HepG2 (cell line): ENCODE results near the gene TBCB. TPM values are rescaled to one million over a fixed set of nuclear protein-coding genes. Genes with fewer than 3 reads are reported as not detected.

Experiments used
- GABPB1 ChIP-seq: IDR thresholded peaks from 2 replicates; pipeline ENCODE4 v1.6.1; 2016; ENCODE audit warnings: mild to moderate bottlenecking, missing genetic modification reagents, moderate library complexity, missing compliant biosample characterization
- GTF3A ChIP-seq: sonication (generic); formaldehyde crosslinking; conservative IDR thresholded peaks from 2 replicates; pipeline ENCODE4 v1.4.0; 2020; ENCODE audit warnings: mild to moderate bottlenecking, missing genetic modification reagents
- IKZF1 ChIP-seq: fragments of 450-650 bp; IDR thresholded peaks from 2 replicates; pipeline ENCODE4 v1.7.1; 2016
- MEIS2 ChIP-seq: sonication (generic); formaldehyde crosslinking; IDR thresholded peaks from 2 replicates; pipeline ENCODE4 v1.9.0; 2021; ENCODE audit warnings: mild to moderate bottlenecking, missing genetic modification reagents
- MIER2 ChIP-seq: IDR thresholded peaks from 2 replicates; pipeline ENCODE4 v1.6.1; 2016; ENCODE audit warnings: missing biosample characterization, missing genetic modification reagents
- NCOA5 ChIP-seq: sonication (generic); formaldehyde crosslinking; IDR thresholded peaks from 2 replicates; pipeline ENCODE4 v1.4.0; 2020; ENCODE audit warnings: missing genetic modification reagents
- NFYC ChIP-seq: IDR thresholded peaks from 2 replicates; pipeline ENCODE4 v1.6.1; 2016; ENCODE audit warnings: missing genetic modification reagents, missing compliant biosample characterization
- PHF8 ChIP-seq: sonication (generic); formaldehyde crosslinking; IDR thresholded peaks from 2 replicates; pipeline ENCODE4 v1.5.0; 2020; ENCODE audit warnings: missing genetic modification reagents
- RARA ChIP-seq: IDR thresholded peaks from 2 replicates; pipeline ENCODE4 v1.6.1; 2016; ENCODE audit warnings: missing genetic modification reagents, missing compliant biosample characterization
- RFX5 ChIP-seq: IDR thresholded peaks from 2 replicates; pipeline ENCODE4 v1.6.1; 2011; ENCODE audit warnings: low read depth, low read length, improper control_type of control experiment
- SP4 ChIP-seq: sonication (generic); formaldehyde crosslinking; IDR thresholded peaks from 2 replicates; pipeline ENCODE4 v1.8.1; 2023; ENCODE audit warnings: mild to moderate bottlenecking, missing genetic modification reagents
- TGIF2 ChIP-seq: IDR thresholded peaks from 2 replicates; pipeline ENCODE4 v1.6.1; 2016; ENCODE audit warnings: control low read depth, missing compliant biosample characterization
- TSC22D2 ChIP-seq: sonication (generic); formaldehyde crosslinking; IDR thresholded peaks from 2 replicates; pipeline ENCODE4 v1.5.1; 2020; ENCODE audit warnings: missing genetic modification reagents, mild to moderate bottlenecking, borderline replicate concordance
- ZNF17 ChIP-seq: sonication (generic); formaldehyde crosslinking; IDR thresholded peaks from 2 replicates; pipeline ENCODE4 v1.5.0; 2020; ENCODE audit warnings: mild to moderate bottlenecking, missing genetic modification reagents
- ZNF292 ChIP-seq: sonication (generic); formaldehyde crosslinking; IDR thresholded peaks from 2 replicates; pipeline ENCODE4 v1.8.1; 2022; ENCODE audit warnings: mild to moderate bottlenecking, low read depth, missing genetic modification reagents, borderline replicate concordance
- ZNF589 ChIP-seq: sonication (generic); formaldehyde crosslinking; conservative IDR thresholded peaks from 2 replicates; pipeline ENCODE4 v1.8.0; 2022; ENCODE audit warnings: mild to moderate bottlenecking, moderate library complexity, missing genetic modification reagents
- ZNF766 ChIP-seq: sonication (generic); formaldehyde crosslinking; IDR thresholded peaks from 2 replicates; pipeline ENCODE4 v1.5.0; 2020; ENCODE audit warnings: missing genetic modification reagents, borderline replicate concordance
- polyA plus RNA-seq, 8 experiments: library from polyadenylated mRNA; depleted of rRNA in 3 of 8; stranded (reverse) in 7 of 8; unstranded in 1 of 8; fragments of >200 nt; fragmentation: Illumina TruSeq in 4 of 8; extraction: Trizol in 4 of 8; gene quantifications; 2 replicates each; pipeline versions ENCODE4 v1.2.1 to v1.2.3, GENCODE V29; 2011 to 2016; ENCODE audit warnings: low read depth in 4 of 8, missing spikeins in 1 of 8, mixed read lengths in 1 of 8; ENCODE audit not compliant: insufficient read depth in 1 of 8
- total RNA-seq, 5 experiments: library from RNA; depleted of rRNA; stranded (reverse); fragments of >200 nt; fragmentation: Illumina TruSeq; extraction: Trizol; gene quantifications; 2 replicates each; pipeline ENCODE4 v1.2.3, GENCODE V29; 2016; ENCODE audit warnings: low read depth in 1 of 5
- TF ChIP-seq, protein P1 (sequence below): IDR thresholded peaks from 2 replicates; pipeline ENCODE4 v1.4.0; 2020; ENCODE audit warnings: mild to moderate bottlenecking, missing genetic modification reagents
- TF ChIP-seq, protein P2 (sequence below): sonication (generic); formaldehyde crosslinking; IDR thresholded peaks from 2 replicates; pipeline ENCODE4 v1.4.0; 2020; ENCODE audit warnings: mild to moderate bottlenecking, missing genetic modification reagents

The TBCB gene
- total and polyA plus RNA-seq, 2 of the 13 experiments (the other 11 are each of a cell fraction or from before 2014, with no cell fraction given), result 271 to 276 TPM

GRCh38 chr19:36115453-36116343 lies at the start of gene TBCB (continued):
- TF ChIP-seq PHF8 (CRISPR knock-in tag), result peak; percentile 36; the same call in 1 of the 2 replicates
- TF ChIP-seq ZNF766, result no peak
- no peak for TF ChIP-seq IKZF1
- TF ChIP-seq MEIS2, result no peak
- TF ChIP-seq ZNF292, result no peak
- no peak for TF ChIP-seq TSC22D2 (CRISPR knock-in tag)
- TF ChIP-seq NFYC, result no peak; the same call in 1 of the 2 replicates
- no peak for TF ChIP-seq GABPB1 (CRISPR knock-in tag)
- TF ChIP-seq NCOA5, result no peak
- TF ChIP-seq ZNF589 (CRISPR knock-in tag), result no peak
- TF ChIP-seq RARA (CRISPR knock-in tag), result no peak; the same call in 1 of the 2 replicates
- TF ChIP-seq, protein P1, sequence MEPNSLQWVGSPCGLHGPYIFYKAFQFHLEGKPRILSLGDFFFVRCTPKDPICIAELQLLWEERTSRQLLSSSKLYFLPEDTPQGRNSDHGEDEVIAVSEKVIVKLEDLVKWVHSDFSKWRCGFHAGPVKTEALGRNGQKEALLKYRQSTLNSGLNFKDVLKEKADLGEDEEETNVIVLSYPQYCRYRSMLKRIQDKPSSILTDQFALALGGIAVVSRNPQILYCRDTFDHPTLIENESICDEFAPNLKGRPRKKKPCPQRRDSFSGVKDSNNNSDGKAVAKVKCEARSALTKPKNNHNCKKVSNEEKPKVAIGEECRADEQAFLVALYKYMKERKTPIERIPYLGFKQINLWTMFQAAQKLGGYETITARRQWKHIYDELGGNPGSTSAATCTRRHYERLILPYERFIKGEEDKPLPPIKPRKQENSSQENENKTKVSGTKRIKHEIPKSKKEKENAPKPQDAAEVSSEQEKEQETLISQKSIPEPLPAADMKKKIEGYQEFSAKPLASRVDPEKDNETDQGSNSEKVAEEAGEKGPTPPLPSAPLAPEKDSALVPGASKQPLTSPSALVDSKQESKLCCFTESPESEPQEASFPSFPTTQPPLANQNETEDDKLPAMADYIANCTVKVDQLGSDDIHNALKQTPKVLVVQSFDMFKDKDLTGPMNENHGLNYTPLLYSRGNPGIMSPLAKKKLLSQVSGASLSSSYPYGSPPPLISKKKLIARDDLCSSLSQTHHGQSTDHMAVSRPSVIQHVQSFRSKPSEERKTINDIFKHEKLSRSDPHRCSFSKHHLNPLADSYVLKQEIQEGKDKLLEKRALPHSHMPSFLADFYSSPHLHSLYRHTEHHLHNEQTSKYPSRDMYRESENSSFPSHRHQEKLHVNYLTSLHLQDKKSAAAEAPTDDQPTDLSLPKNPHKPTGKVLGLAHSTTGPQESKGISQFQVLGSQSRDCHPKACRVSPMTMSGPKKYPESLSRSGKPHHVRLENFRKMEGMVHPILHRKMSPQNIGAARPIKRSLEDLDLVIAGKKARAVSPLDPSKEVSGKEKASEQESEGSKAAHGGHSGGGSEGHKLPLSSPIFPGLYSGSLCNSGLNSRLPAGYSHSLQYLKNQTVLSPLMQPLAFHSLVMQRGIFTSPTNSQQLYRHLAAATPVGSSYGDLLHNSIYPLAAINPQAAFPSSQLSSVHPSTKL (CRISPR knock-in tag), result no peak; the same call in 1 of the 2 replicates
- no peak for TF ChIP-seq TGIF2 (CRISPR knock-in tag)
- TF ChIP-seq MIER2 (CRISPR knock-in tag), result no peak
- no peak for TF ChIP-seq RFX5
- TF ChIP-seq SP4, result no peak; the same call in 1 of the 2 replicates
- TF ChIP-seq, protein P2, sequence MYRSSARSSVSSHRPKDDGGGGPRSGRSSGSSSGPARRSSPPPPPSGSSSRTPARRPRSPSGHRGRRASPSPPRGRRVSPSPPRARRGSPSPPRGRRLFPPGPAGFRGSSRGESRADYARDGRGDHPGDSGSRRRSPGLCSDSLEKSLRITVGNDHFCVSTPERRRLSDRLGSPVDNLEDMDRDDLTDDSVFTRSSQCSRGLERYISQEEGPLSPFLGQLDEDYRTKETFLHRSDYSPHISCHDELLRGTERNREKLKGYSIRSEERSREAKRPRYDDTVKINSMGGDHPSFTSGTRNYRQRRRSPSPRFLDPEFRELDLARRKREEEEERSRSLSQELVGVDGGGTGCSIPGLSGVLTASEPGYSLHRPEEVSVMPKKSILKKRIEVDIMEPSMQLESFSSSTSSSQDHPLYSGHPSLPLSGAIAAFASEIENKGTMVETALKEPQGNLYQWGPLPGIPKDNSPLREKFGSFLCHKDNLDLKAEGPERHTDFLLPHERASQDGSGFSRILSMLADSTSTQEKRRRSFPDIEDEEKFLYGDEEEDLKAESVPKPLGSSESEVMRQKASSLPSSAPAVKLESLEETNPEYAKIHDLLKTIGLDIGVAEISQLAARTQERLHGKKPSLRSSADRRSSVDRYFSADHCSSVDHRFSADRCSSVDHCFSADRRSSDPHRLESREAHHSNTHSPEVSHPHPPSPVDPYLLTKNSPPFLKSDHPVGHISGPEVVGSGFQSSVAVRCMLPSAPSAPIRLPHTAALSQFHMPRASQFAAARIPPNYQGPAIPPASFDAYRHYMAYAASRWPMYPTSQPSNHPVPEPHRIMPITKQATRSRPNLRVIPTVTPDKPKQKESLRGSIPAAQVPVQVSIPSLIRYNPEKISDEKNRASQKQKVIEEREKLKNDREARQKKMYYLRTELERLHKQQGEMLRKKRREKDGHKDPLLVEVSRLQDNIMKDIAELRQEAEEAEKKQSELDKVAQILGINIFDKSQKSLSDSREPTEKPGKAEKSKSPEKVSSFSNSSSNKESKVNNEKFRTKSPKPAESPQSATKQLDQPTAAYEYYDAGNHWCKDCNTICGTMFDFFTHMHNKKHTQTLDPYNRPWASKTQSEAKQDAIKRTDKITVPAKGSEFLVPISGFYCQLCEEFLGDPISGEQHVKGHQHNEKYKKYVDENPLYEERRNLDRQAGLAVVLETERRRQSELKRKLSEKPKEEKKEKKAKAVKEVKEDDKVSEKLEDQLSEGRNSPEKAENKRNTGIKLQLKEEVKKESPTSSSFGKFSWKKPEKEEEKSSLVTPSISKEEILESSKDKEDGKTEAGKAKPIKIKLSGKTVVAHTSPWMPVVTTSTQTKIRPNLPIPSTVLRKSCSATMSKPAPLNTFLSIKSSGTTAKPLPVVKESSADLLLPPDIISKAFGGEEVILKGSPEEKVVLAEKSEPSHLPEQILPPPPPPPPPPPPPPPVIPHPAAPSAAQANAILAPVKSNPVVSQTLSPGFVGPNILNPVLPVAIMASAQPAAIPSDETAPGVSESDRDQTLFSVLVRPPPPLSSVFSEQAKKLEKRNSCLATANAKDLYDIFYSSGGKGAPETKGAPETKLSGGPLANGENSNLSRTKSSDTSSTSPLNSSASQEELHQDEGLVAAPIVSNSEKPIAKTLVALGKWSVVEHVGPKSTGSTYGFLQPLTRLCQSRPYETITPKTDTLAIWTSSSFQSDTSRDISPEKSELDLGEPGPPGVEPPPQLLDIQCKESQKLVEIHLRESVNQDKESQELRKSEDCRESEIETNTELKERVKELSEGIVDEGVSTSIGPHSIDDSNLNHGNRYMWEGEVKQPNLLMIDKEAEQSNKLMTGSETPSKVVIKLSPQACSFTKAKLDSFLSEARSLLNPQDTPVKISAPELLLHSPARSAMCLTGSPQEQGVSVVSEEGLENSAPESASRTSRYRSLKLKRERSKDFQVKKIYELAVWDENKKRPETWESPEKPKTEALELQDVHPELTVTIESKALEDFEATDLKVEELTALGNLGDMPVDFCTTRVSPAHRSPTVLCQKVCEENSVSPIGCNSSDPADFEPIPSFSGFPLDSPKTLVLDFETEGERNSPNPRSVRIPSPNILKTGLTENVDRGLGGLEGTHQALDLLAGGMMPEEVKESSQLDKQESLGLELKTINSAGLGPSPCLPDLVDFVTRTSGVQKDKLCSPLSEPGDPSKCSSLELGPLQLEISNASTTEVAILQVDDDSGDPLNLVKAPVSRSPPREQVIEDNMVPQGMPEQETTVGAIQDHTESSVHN (CRISPR knock-in tag), result no peak
- no peak for TF ChIP-seq ZNF17 (CRISPR knock-in tag)
- no peak for TF ChIP-seq GTF3A (CRISPR knock-in tag)
